Naive thymus-derived CD4-positive, alpha-beta T cell (primary cell): ENCODE results near the gene LUZP2. TPM values are rescaled to one million over a fixed set of nuclear protein-coding genes. Genes with fewer than 3 reads are reported as not detected.

ENCODE experiments used
- ATAC-seq: fragments of 150-1000 bp; cut with Tn5 transposase; 2 replicates; pipeline ENCODE4 v1.10.0; 2021; ENCODE audit warnings: mild to moderate bottlenecking, moderate library complexity
- CTCF ChIA-PET: fragments of 350-600 bp; sonication (Branson Sonifier 250); formaldehyde crosslinking; loops from one replicate; lab custom pipeline; 2021; ENCODE audit warnings: antibody characterized with exemption; lab: Charles Lee
- POLR2A ChIA-PET: fragments of 350-600 bp; sonication (Branson Sonifier 250); formaldehyde crosslinking; loops from one replicate; lab custom pipeline; 2021; ENCODE audit warnings: antibody characterized with exemption, inconsistent platforms; lab: Charles Lee
- DNase-seq, 9 donors: peaks; one replicate each; pipeline versions ENCODE4 v3.0.0 to v3.0.0-alpha.2; 2020 to 2022; ENCODE audit warnings: mixed read lengths in 1 of 9
- H3K27ac ChIP-seq: one replicate; pipeline ENCODE4 v1.7.0; 2013; ENCODE audit warnings: mild to moderate bottlenecking, low read depth, low read length, moderate library complexity
- H3K27me3 ChIP-seq, 2 donors: one replicate each; pipeline ENCODE4 v1.7.0; 2013; ENCODE audit warnings: low read length in 2 of 2, mild to moderate bottlenecking in 2 of 2, moderate library complexity in 2 of 2; ENCODE audit not compliant: control insufficient read depth in 2 of 2, insufficient read depth in 2 of 2
- H3K36me3 ChIP-seq, 3 experiments: 1 replicate in 2 of 3; 2 replicates in 1 of 3; pipeline ENCODE4 v1.7.0; 2013; ENCODE audit warnings: low read length in 3 of 3, mild to moderate bottlenecking in 3 of 3, moderate library complexity in 1 of 3; ENCODE audit not compliant: insufficient read depth in 3 of 3, control insufficient read depth in 2 of 3
- H3K4me1 ChIP-seq, 2 donors: one replicate each; pipeline ENCODE4 v1.7.0; 2013; ENCODE audit warnings: low read length in 2 of 2, mild to moderate bottlenecking in 2 of 2, moderate library complexity in 1 of 2; ENCODE audit not compliant: control insufficient read depth in 2 of 2, insufficient read depth in 2 of 2
- H3K4me3 ChIP-seq: 2 replicates; pipeline ENCODE4 v1.7.0; 2013; ENCODE audit warnings: mild to moderate bottlenecking, low read length
- H3K9me3 ChIP-seq, 3 experiments: 1 replicate in 2 of 3; 2 replicates in 1 of 3; pipeline ENCODE4 v1.7.0; 2013; ENCODE audit warnings: low read length in 3 of 3; ENCODE audit not compliant: control insufficient read depth in 2 of 3
- H3K27ac Mint-ChIP-seq, 9 donors: one replicate each; pipeline ENCODE4 v1.8.0; 2020 to 2022; ENCODE audit warnings: mixed read lengths in 9 of 9, mild to moderate bottlenecking in 8 of 9, moderate library complexity in 5 of 9, inconsistent platforms in 2 of 9
- H3K27me3 Mint-ChIP-seq, 5 donors: one replicate each; pipeline ENCODE4 v1.8.0; 2021 to 2022; ENCODE audit warnings: mixed read lengths in 5 of 5, mild to moderate bottlenecking in 1 of 5
- H3K36me3 Mint-ChIP-seq, 5 donors: one replicate each; pipeline ENCODE4 v1.8.0; 2020 to 2022; ENCODE audit warnings: mixed read lengths in 5 of 5, mild to moderate bottlenecking in 3 of 5, inconsistent platforms in 1 of 5
- H3K4me1 Mint-ChIP-seq, 7 donors: one replicate each; pipeline ENCODE4 v1.8.0; 2020 to 2022; ENCODE audit warnings: mixed read lengths in 7 of 7, mild to moderate bottlenecking in 3 of 7, inconsistent platforms in 1 of 7
- H3K4me3 Mint-ChIP-seq, 10 donors: one replicate each; pipeline ENCODE4 v1.8.0; 2020 to 2022; ENCODE audit warnings: mild to moderate bottlenecking in 10 of 10, mixed read lengths in 10 of 10, moderate library complexity in 6 of 10, inconsistent platforms in 2 of 10
- H3K9me3 Mint-ChIP-seq, 11 donors: one replicate each; pipeline ENCODE4 v1.8.0; 2020 to 2022; ENCODE audit warnings: mixed read lengths in 11 of 11, mild to moderate bottlenecking in 4 of 11, inconsistent platforms in 1 of 11, moderate library complexity in 1 of 11
- intact Hi-C, 2 donors: fragments of 100-400 bp; cut with micrococcal nuclease; formaldehyde crosslinking; loops; one replicate each; pipeline ENCODE4 v1.15.1; 2023
- polyA plus RNA-seq, 2 donors: library from polyadenylated mRNA; unstranded; fragments of 300-500 nt; fragmentation: Illumina TruSeq; gene quantifications; one replicate each; pipeline ENCODE4 v1.2.3, GENCODE V29; 2021
- total RNA-seq, 6 experiments: library from RNA in 5 of 6; stranded (reverse) in 5 of 6; gene quantifications; 1 replicate in 5 of 6; 2 replicates in 1 of 6; pipeline ENCODE4 v1.2.3 and lab custom pipeline; 2021 to 2026

LUZP2 gene
- total and polyA plus RNA-seq, 7 experiments from 2014 or later, result not detected

DNA sequence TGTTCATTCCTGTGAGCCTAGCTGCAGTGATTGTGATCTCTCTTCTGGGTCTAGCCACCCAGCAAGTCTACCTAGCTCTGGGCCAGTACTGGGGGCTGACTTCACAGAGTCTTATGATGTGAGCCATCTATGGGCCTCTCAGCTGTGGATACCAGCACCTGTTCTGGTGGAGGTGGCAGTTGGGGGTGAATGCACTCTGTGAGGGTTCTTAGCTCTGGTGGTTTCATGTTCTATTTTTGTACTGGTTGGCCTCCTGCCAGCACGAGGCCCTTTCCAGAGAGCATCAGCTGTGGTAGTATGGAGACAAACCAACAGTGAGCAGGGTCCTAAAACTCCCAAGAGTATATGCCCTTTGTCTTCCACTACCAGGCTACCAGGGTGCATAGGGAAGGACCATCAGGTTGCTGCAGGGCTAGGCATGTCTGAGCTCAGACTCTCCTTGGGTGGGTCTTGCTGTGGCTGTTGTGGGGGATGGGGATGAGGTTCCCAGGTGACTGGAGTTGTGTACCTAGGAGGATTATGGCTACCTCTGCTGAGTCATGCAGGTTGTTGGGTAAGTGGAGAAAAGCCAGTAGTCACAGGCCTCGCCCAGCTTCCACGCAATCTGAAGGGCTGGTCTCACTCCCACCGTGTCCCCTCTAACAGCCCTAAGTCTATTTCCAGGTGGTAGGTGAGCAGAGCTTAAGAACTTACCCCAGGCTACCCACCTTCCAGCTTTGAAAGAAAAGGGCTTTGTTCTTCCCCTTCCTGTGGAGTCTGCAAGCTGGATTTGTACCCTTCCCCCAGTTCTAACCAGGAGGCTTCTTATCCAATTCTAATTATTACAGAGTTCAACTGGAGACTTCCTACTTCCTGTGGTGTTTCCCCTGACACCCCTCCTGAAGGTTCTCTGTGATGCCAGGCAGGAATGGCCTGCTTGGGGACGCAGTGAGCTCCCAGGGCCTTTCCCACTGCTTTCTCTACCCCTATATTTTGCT is 250.7 kb downstream of the LUZP2 start:
- DNase-seq, result no peak
- intact Hi-C loops, result no loop called here
- Mint-ChIP-seq H3K4me1 (no peaks in the 10 kb centered on the region), H3K27ac (no peak overlapping the region), H3K27me3 (no peaks in the 10 kb centered on the region), H3K4me3 (peak overlapping the region in 1 of 10 donors; percentile 28), H3K36me3 (no peaks in the 10 kb centered on the region), H3K9me3 (peaks cover 0 to 29% (median 6%) of the 10 kb centered on the region in 11 donors)
- ChIA-PET CTCF (no interaction called here), POLR2A (no interaction called here)
- H3K36me3 ChIP-seq, result no peaks in the 10 kb centered on the region
- no peaks in the 10 kb centered on the region for H3K27me3 ChIP-seq
- H3K4me3 ChIP-seq, result no peak overlapping the region
- no peaks in the 10 kb centered on the region for H3K9me3 ChIP-seq
- no peak overlapping the region for H3K27ac ChIP-seq
- no peak for ATAC-seq
- no peaks in the 10 kb centered on the region for H3K4me1 ChIP-seq

DNA sequence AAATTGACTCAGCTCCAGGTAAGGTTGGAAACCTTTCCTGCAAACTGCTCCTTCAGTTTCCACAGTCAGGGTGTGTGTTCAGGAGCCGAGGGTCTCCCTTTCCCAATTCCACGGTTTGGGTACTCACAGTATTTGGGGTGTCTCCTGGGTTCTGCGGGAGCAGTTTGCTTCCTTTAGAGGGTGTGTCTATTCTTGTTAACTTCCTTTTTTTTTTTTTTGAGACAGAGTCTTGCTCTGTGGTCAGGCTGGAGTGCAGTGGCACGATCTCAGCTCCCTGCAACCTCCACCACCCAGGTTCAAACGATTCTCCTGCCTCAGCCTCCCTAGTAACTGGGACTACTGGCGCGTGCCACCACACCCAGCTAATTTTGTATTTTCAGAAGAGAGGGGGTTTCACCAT is 251.4 kb downstream of the LUZP2 start:
- H3K4me1 ChIP-seq, result no peaks in the 10 kb centered on the region
- Mint-ChIP-seq H3K27me3 (no peaks in the 10 kb centered on the region), H3K27ac (no peak overlapping the region), H3K4me3 (peak overlapping the region in 1 of 10 donors; percentile 28), H3K4me1 (no peaks in the 10 kb centered on the region), H3K9me3 (peaks cover 0 to 29% (median 6%) of the 10 kb centered on the region in 11 donors), H3K36me3 (no peaks in the 10 kb centered on the region)
- no peaks in the 10 kb centered on the region for H3K9me3 ChIP-seq
- no peaks in the 10 kb centered on the region for H3K27me3 ChIP-seq
- intact Hi-C loops, result no loop called here
- H3K4me3 ChIP-seq, result no peak overlapping the region
- ATAC-seq (no peak), DNase-seq (no peak)
- ChIA-PET POLR2A (no interaction called here), CTCF (no interaction called here)
- no peak overlapping the region for H3K27ac ChIP-seq
- no peaks in the 10 kb centered on the region for H3K36me3 ChIP-seq

DNA sequence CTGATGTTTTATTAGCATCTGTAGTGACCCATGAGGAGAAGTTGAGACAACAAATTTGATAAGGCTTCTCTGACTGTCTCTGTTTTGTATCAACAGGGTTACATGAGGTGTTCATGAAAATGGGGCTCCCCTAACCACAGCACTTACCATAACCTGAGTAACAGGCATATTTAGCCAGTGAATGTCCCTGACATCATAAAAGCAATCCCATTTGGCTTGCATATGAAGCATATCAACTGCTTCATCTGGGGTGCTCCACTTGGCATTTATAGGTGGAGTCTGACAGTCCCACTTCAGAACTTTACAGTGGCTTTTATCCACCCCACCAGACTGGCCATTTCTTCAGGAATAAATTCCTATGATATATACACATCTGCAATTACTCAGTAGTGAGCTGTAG is 257.6 kb downstream of the LUZP2 start:
- Mint-ChIP-seq H3K4me3 (no peak overlapping the region), H3K27me3 (no peaks in the 10 kb centered on the region), H3K27ac (no peak overlapping the region), H3K36me3 (peaks cover 0 to under 1% (median 0%) of the 10 kb centered on the region in 5 donors), H3K4me1 (no peaks in the 10 kb centered on the region), H3K9me3 (peaks cover 0 to 6% (median 3%) of the 10 kb centered on the region in 11 donors)
- H3K27me3 ChIP-seq, result no peaks in the 10 kb centered on the region
- ATAC-seq (no peak), DNase-seq (no peak)
- no peaks in the 10 kb centered on the region for H3K36me3 ChIP-seq
- POLR2A ChIA-PET, result no interaction called here
- H3K9me3 ChIP-seq, result no peaks in the 10 kb centered on the region
- intact Hi-C loops, result no loop called here
- H3K27ac ChIP-seq, result no peak overlapping the region
- CTCF ChIA-PET, result no interaction called here
- no peak overlapping the region for H3K4me3 ChIP-seq
- no peaks in the 10 kb centered on the region for H3K4me1 ChIP-seq

DNA sequence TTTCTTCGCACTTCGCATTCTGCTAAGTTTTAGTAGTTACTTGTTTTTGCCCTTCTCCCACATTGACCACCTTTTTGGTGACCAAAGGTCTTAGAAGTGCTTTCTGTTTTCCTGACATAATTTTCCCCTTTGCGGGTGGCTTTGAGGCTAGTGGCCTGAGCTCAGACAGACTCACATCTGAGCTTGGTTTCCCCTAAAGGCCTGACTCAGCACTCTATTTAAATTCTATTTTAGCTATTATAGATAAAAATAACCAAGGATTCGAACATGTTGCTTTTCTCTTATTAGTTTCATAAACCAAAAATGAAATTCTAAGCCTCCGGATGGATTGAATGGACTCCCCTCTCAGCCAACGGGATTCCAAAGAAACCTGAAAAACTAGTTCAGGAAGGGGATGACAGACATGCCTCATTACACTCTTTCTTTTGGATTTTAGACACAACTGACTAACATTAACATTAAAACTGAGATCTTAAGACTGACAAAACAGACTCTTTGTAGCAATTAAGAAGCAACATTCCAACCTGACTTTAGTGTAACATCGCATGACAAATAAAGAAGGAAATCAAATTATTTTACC is 258.5 kb downstream of the LUZP2 start:
- no peak overlapping the region for H3K27ac Mint-ChIP-seq
- intact Hi-C loops, result no loop called here

DNA sequence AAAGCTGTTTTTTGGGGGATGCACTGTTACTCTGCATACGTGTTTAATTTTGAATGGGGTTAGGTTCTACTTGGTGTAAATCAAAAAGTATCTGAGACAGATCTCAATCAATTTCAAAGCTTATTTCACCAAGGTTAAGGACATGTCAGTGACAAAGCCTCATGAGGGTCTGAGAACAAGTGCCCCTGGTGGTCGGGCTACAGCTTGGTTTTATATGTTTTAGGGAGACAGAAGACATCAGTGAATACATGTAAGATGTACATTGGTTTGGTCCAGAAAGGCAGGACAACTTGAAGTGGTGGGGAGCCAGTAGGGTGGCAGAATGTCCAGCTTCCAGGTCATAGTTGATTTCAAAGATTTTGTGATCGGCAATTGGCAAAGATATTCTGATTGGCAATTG is 262.9 kb downstream of the LUZP2 start:
- ChIA-PET CTCF (no interaction called here), POLR2A (no interaction called here)
- Histone ChIP-seq H3K4me3 (no peak overlapping the region), H3K9me3 (no peaks in the 10 kb centered on the region), H3K4me1 (no peaks in the 10 kb centered on the region), H3K27me3 (no peaks in the 10 kb centered on the region), H3K36me3 (no peaks in the 10 kb centered on the region), H3K27ac (no peak overlapping the region)
- Mint-ChIP-seq H3K9me3 (peaks cover 0 to 13% (median 3%) of the 10 kb centered on the region in 11 donors), H3K27me3 (no peaks in the 10 kb centered on the region), H3K4me1 (no peaks in the 10 kb centered on the region), H3K36me3 (peaks cover 0 to 4% (median 0%) of the 10 kb centered on the region in 5 donors), H3K4me3 (no peak overlapping the region), H3K27ac (no peak overlapping the region)
- intact Hi-C loops, result no loop called here
- no peak for ATAC-seq
- DNase-seq, result no peak

More for the DNA sequence above, 258.5 kb downstream of the LUZP2 start:
- Histone ChIP-seq H3K4me1 (no peaks in the 10 kb centered on the region), H3K27ac (no peak overlapping the region), H3K27me3 (no peaks in the 10 kb centered on the region), H3K9me3 (no peaks in the 10 kb centered on the region), H3K4me3 (no peak overlapping the region), H3K36me3 (no peaks in the 10 kb centered on the region)
- Mint-ChIP-seq H3K9me3 (peaks cover 0 to 14% (median 3%) of the 10 kb centered on the region in 11 donors), H3K27me3 (no peaks in the 10 kb centered on the region), H3K4me3 (no peak overlapping the region), H3K4me1 (no peaks in the 10 kb centered on the region), H3K36me3 (peaks cover 0 to 4% (median 0%) of the 10 kb centered on the region in 5 donors)
- DNase-seq, result no peak
- POLR2A ChIA-PET, result no interaction called here
- ATAC-seq, result no peak
- CTCF ChIA-PET, result no interaction called here

DNA sequence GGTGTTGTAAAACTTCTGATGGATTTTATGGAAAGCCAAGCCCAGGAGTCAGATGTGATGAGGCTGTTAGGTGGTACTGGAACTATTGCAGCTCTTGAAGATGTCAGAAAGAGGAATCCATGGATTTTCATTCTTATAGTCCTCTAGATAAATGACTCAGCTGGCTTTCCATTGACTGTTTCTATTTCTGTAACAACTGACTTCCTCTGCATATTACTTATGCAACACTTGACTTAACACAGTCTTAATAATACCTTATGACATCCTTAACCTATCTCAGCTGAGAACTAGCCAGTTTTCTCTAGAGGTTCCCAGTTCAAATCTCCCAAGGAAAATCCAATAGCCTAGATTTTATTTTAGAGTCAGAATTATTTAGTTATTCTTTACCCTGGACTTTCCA is 263.8 kb downstream of the LUZP2 start:
- H3K4me3 ChIP-seq, result no peak overlapping the region
- no peak overlapping the region for H3K27ac ChIP-seq
- no peak overlapping the region for H3K27ac Mint-ChIP-seq
- ATAC-seq (no peak), DNase-seq (no peak)
- H3K9me3 Mint-ChIP-seq, result peaks cover 0 to 13% (median 2%) of the 10 kb centered on the region in 11 donors
- H3K9me3 ChIP-seq, result no peaks in the 10 kb centered on the region
- no peaks in the 10 kb centered on the region for H3K27me3 ChIP-seq
- H3K36me3 ChIP-seq, result no peaks in the 10 kb centered on the region
- peaks cover 0 to 4% (median 0%) of the 10 kb centered on the region in 5 donors for H3K36me3 Mint-ChIP-seq
- no peak overlapping the region for H3K4me3 Mint-ChIP-seq
- no peaks in the 10 kb centered on the region for H3K4me1 ChIP-seq
- intact Hi-C loops, result no loop called here
- POLR2A ChIA-PET, result no interaction called here
- CTCF ChIA-PET, result interaction anchor here (0.6 kb wide), 1 partner anchor 1586 kb away, joined by 3 read pairs; no protein-coding TSS in a partner anchor
- no peaks in the 10 kb centered on the region for H3K27me3 Mint-ChIP-seq
- H3K4me1 Mint-ChIP-seq, result no peaks in the 10 kb centered on the region
